HepG2 (cell line): Measurements from ENCODE around the gene CEP43. TPM values are rescaled to one million over a fixed set of nuclear protein-coding genes. Genes with fewer than 3 reads are reported as not detected.

ENCODE experiments used
- ARNTL ChIP-seq: sonication (generic); formaldehyde crosslinking; IDR thresholded peaks from 2 replicates; pipeline ENCODE4 v1.4.0; 2020; ENCODE audit warnings: mild to moderate bottlenecking, missing genetic modification reagents
- CEBPB ChIP-seq: IDR thresholded peaks from 2 replicates; pipeline ENCODE4 v1.6.1; 2011; ENCODE audit warnings: low read depth, low read length, improper control_type of control experiment, borderline replicate concordance
- GATAD1 ChIP-seq: IDR thresholded peaks from 2 replicates; pipeline ENCODE4 v1.6.1; 2016; ENCODE audit warnings: missing genetic modification reagents, missing compliant biosample characterization
- HOXA3 ChIP-seq: sonication (generic); formaldehyde crosslinking; IDR thresholded peaks from 2 replicates; pipeline ENCODE4 v1.5.0; 2020; ENCODE audit warnings: missing genetic modification reagents
- KLF15 ChIP-seq: sonication (generic); formaldehyde crosslinking; IDR thresholded peaks from 2 replicates; pipeline ENCODE4 v1.8.1; 2023; ENCODE audit warnings: borderline replicate concordance, mild to moderate bottlenecking, inconsistent platforms, missing genetic modification reagents, mixed read lengths
- MAX ChIP-seq: IDR thresholded peaks from 2 replicates; pipeline ENCODE4 v1.6.1; 2012; ENCODE audit warnings: inconsistent platforms
- NRL ChIP-seq: sonication (generic); formaldehyde crosslinking; IDR thresholded peaks from 2 replicates; pipeline ENCODE4 v1.5.0; 2020; ENCODE audit warnings: missing genetic modification reagents, mild to moderate bottlenecking, moderate library complexity, borderline replicate concordance
- POLR2A ChIP-seq, 2 experiments: IDR thresholded peaks; 2 replicates each; pipeline ENCODE4 v1.6.1; 2011; ENCODE audit warnings: low read depth in 2 of 2, low read length in 2 of 2, mild to moderate bottlenecking in 1 of 2, moderate library complexity in 1 of 2; ENCODE audit not compliant: insufficient read depth in 1 of 2
- SYNCRIP ChIP-seq: fragments of 200-400 bp; formaldehyde crosslinking; IDR thresholded peaks from 2 replicates; pipeline ENCODE4 v1.6.1; 2018; ENCODE audit warnings: mild to moderate bottlenecking, low read depth, low read length; ENCODE audit not compliant: insufficient read depth
- TAF15 ChIP-seq: fragments of 200-400 bp; formaldehyde crosslinking; IDR thresholded peaks from one replicate; pipeline ENCODE4 v1.6.1; 2018; ENCODE audit warnings: mild to moderate bottlenecking, low read depth, low read length; ENCODE audit not compliant: poor library complexity, severe bottlenecking
- THYN1 ChIP-seq: sonication (generic); formaldehyde crosslinking; IDR thresholded peaks from 2 replicates; pipeline ENCODE4 v1.8.1; 2023; ENCODE audit warnings: low read depth, mild to moderate bottlenecking, moderate library complexity, missing genetic modification reagents, borderline replicate concordance
- ZBTB46 ChIP-seq: sonication (generic); formaldehyde crosslinking; IDR thresholded peaks from 2 replicates; pipeline ENCODE4 v1.4.0; 2020; ENCODE audit warnings: mild to moderate bottlenecking, missing genetic modification reagents, borderline replicate concordance
- ZC3H4 ChIP-seq: sonication (generic); formaldehyde crosslinking; IDR thresholded peaks from 2 replicates; pipeline ENCODE4 v1.4.0; 2020; ENCODE audit warnings: missing genetic modification reagents, borderline replicate concordance
- ZNF235 ChIP-seq: sonication (generic); formaldehyde crosslinking; IDR thresholded peaks from 2 replicates; pipeline ENCODE4 v1.8.1; 2023; ENCODE audit warnings: mild to moderate bottlenecking, missing genetic modification reagents, borderline replicate concordance
- ZNF460 ChIP-seq: sonication (generic); formaldehyde crosslinking; IDR thresholded peaks from 2 replicates; pipeline ENCODE4 v1.5.1; 2020; ENCODE audit warnings: missing genetic modification reagents, mild to moderate bottlenecking, borderline replicate concordance
- ZNF709 ChIP-seq: sonication (generic); formaldehyde crosslinking; IDR thresholded peaks from 2 replicates; pipeline ENCODE4 v1.5.0; 2020; ENCODE audit warnings: mild to moderate bottlenecking, missing genetic modification reagents
- ZNF710 ChIP-seq: sonication (generic); formaldehyde crosslinking; IDR thresholded peaks from 2 replicates; pipeline ENCODE4 v1.5.0; 2020; ENCODE audit warnings: mild to moderate bottlenecking, missing genetic modification reagents, borderline replicate concordance
- ZSCAN30 ChIP-seq: sonication (generic); formaldehyde crosslinking; IDR thresholded peaks from 2 replicates; pipeline ENCODE4 v1.5.0; 2020; ENCODE audit warnings: mild to moderate bottlenecking, missing genetic modification reagents
- polyA plus RNA-seq, 8 experiments: library from polyadenylated mRNA; depleted of rRNA in 3 of 8; stranded (reverse) in 7 of 8; unstranded in 1 of 8; fragments of >200 nt; fragmentation: Illumina TruSeq in 4 of 8; extraction: Trizol in 4 of 8; gene quantifications; 2 replicates each; pipeline versions ENCODE4 v1.2.1 to v1.2.3, GENCODE V29; 2011 to 2016; ENCODE audit warnings: low read depth in 4 of 8, missing spikeins in 1 of 8, mixed read lengths in 1 of 8; ENCODE audit not compliant: insufficient read depth in 1 of 8
- total RNA-seq, 5 experiments: library from RNA; depleted of rRNA; stranded (reverse); fragments of >200 nt; fragmentation: Illumina TruSeq; extraction: Trizol; gene quantifications; 2 replicates each; pipeline ENCODE4 v1.2.3, GENCODE V29; 2016; ENCODE audit warnings: low read depth in 1 of 5
- TF ChIP-seq, protein P1 (sequence below): sonication (generic); formaldehyde crosslinking; IDR thresholded peaks from 2 replicates; pipeline ENCODE4 v1.5.0; 2020; ENCODE audit warnings: mild to moderate bottlenecking, missing genetic modification reagents
- TF ChIP-seq, protein P2 (sequence below): sonication (generic); formaldehyde crosslinking; IDR thresholded peaks from 2 replicates; pipeline ENCODE4 v1.8.0; 2022; ENCODE audit warnings: low read depth, missing genetic modification reagents

The CEP43 gene
- total and polyA plus RNA-seq, 2 of the 13 experiments (the other 11 are each of a cell fraction or from before 2014, with no cell fraction given) = 29.3 to 73.9 TPM

- TF ChIP-seq, protein P1, sequence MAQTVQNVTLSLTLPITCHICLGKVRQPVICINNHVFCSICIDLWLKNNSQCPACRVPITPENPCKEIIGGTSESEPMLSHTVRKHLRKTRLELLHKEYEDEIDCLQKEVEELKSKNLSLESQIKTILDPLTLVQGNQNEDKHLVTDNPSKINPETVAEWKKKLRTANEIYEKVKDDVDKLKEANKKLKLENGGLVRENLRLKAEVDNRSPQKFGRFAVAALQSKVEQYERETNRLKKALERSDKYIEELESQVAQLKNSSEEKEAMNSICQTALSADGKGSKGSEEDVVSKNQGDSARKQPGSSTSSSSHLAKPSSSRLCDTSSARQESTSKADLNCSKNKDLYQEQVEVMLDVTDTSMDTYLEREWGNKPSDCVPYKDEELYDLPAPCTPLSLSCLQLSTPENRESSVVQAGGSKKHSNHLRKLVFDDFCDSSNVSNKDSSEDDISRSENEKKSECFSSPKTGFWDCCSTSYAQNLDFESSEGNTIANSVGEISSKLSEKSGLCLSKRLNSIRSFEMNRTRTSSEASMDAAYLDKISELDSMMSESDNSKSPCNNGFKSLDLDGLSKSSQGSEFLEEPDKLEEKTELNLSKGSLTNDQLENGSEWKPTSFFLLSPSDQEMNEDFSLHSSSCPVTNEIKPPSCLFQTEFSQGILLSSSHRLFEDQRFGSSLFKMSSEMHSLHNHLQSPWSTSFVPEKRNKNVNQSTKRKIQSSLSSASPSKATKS = no peak; the same call in 1 of the 2 replicates
- no peak; a peak in 1 of 4 replicates for TF ChIP-seq POLR2A (IDR thresholded peaks at IDR 0.05; ENCODE audit: insufficient read depth in 1 of 2, low read depth in 2 of 2, low read length in 2 of 2)
- TF ChIP-seq ZNF460 (CRISPR knock-in tag) = peak; percentile 59; the same call in 1 of the 2 replicates
- TF ChIP-seq NRL (CRISPR knock-in tag) = no peak
- no peak for TF ChIP-seq KLF15 (CRISPR knock-in tag)
- TF ChIP-seq ZNF235 (CRISPR knock-in tag) = no peak
- TF ChIP-seq ZSCAN30 (CRISPR knock-in tag) = 0 out of 2 replicates have a peak, but pooled peaks have one; percentile 6
- peak; percentile 53; the same call in 1 of the 2 replicates for TF ChIP-seq ZNF709 (CRISPR knock-in tag)
- no peak; the same call in 1 of the 2 replicates for TF ChIP-seq HOXA3 (CRISPR knock-in tag)
- no peak for TF ChIP-seq ZBTB46 (CRISPR knock-in tag)
- TF ChIP-seq GATAD1 (CRISPR knock-in tag) = peak; percentile 35
- TF ChIP-seq ZC3H4 (CRISPR knock-in tag) = no peak; the same call in 1 of the 2 replicates
- TF ChIP-seq, protein P2, sequence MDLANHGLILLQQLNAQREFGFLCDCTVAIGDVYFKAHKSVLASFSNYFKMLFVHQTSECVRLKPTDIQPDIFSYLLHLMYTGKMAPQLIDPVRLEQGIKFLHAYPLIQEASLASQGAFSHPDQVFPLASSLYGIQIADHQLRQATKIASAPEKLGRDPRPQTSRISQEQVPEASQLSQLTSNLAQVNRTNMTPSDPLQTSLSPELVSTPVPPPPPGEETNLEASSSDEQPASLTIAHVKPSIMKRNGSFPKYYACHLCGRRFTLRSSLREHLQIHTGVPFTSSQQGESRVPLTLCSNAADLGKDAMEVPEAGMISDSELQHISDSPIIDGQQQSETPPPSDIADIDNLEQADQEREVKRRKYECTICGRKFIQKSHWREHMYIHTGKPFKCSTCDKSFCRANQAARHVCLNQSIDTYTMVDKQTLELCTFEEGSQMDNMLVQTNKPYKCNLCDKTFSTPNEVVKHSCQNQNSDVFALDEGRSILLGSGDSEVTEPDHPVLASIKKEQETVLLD (CRISPR knock-in tag) = peak; percentile 42
- TF ChIP-seq THYN1 (CRISPR knock-in tag) = peak; percentile 87; the same call in 1 of the 2 replicates
- TF ChIP-seq ARNTL (CRISPR knock-in tag) = no peak; the same call in 1 of the 2 replicates
- peak; percentile 24; the same call in 1 of the 2 replicates for TF ChIP-seq MAX
- peak; percentile 77 for TF ChIP-seq TAF15
- TF ChIP-seq CEBPB = no peak
- TF ChIP-seq ZNF710 (CRISPR knock-in tag) = no peak; the same call in 1 of the 2 replicates
- no peak for TF ChIP-seq SYNCRIP
Observed at GRCh38 chr6:166957087-166957804, 42.0 kb upstream of the CEP43 start (continued).
